ENCODE results near the gene HEPACAM. TPM values are rescaled to one million over a fixed set of nuclear protein-coding genes. Genes with fewer than 3 reads are reported as not detected.
A peak's percentile ranks its signal among the peaks of the same experiment; 100 is the strongest.

HEPACAM gene
- total RNA-seq, 1 experiment from 2014 or later: 0.11 TPM

GRCh38 chr11:124950601-124951330 is 14.9 kb upstream of the HEPACAM start:
- Histone ChIP-seq H3K79me2 (ENCODE audit: low read length) (peaks cover 13% of the 10 kb centered on the region), H3K27ac (ENCODE audit: low read length) (no peak overlapping the region), H3K27me3 (ENCODE audit: low read length) (no peaks in the 10 kb centered on the region), H3K9me2 (replicated peaks; ENCODE audit: low read length) (no peaks in the 10 kb centered on the region), H3K4me2 (ENCODE audit: low read length) (no peak overlapping the region), H3K4me1 (ENCODE audit: insufficient read depth, low read length) (peaks cover 27% of the 10 kb centered on the region), H2AFZ (ENCODE audit: low read length) (no peak overlapping the region), H3K9ac (ENCODE audit: low read length) (no peak overlapping the region), H3K36me3 (ENCODE audit: low read depth, low read length) (no peaks in the 10 kb centered on the region), H3K4me3 (ENCODE audit: low read length) (no peak overlapping the region), H3F3A (ENCODE audit: low read length, unreplicated experiment) (no peaks in the 10 kb centered on the region), H3K9me3 (ENCODE audit: low read length) (no peaks in the 10 kb centered on the region), H4K20me1 (ENCODE audit: low read length) (no peaks in the 10 kb centered on the region)
- no TSS peak for BruUV-seq (replicated peaks)
- ChIA-PET CTCF (no interaction called here), POLR2A (ENCODE audit: unreplicated experiment) (no interaction called here)
- ATAC-seq: no peak
- no peak for DNase-seq
- intact Hi-C loops (cut with micrococcal nuclease): loop anchor here (5.0 kb wide), 1 partner anchor 328 kb away; the partner anchor contains the start of gene TBRG1
- no peak for TF ChIP-seq CTCF (conservative IDR thresholded peaks at IDR 0.05; ENCODE audit: low read depth, low read length)
- TF ChIP-seq EZH2 (IDR thresholded peaks at IDR 0.05; ENCODE audit: low read length, unreplicated experiment): no peak
- TF ChIP-seq EZH2phosphoT487 (IDR thresholded peaks at IDR 0.05; ENCODE audit: borderline replicate concordance, low read length): no peak

- CTCF ChIA-PET: no interaction called here
- Histone ChIP-seq H3K4me1 (ENCODE audit: insufficient read depth, low read length) (peaks cover 4% of the 10 kb centered on the region; the same call in 1 of the 2 replicates), H4K20me1 (ENCODE audit: low read length) (no peaks in the 10 kb centered on the region), H3K79me2 (ENCODE audit: low read length) (no peaks in the 10 kb centered on the region), H3K9ac (ENCODE audit: low read length) (no peak overlapping the region), H3K27me3 (ENCODE audit: low read length) (no peaks in the 10 kb centered on the region), H3K9me2 (replicated peaks; ENCODE audit: low read length) (no peaks in the 10 kb centered on the region), H3K4me3 (ENCODE audit: low read length) (no peak overlapping the region), H2AFZ (ENCODE audit: low read length) (no peak overlapping the region), H3K9me3 (ENCODE audit: low read length) (no peaks in the 10 kb centered on the region), H3K27ac (ENCODE audit: low read length) (no peak overlapping the region), H3K36me3 (ENCODE audit: low read depth, low read length) (no peaks in the 10 kb centered on the region), H3F3A (ENCODE audit: low read length, unreplicated experiment) (no peaks in the 10 kb centered on the region), H3K4me2 (ENCODE audit: low read length) (no peak overlapping the region)
- ATAC-seq (peak; percentile 58), DNase-seq (peak; percentile 24)
- POLR2A ChIA-PET (ENCODE audit: unreplicated experiment): no interaction called here
- BruUV-seq (replicated peaks): no TSS peak
- intact Hi-C loops (cut with micrococcal nuclease): no loop called here
- TF ChIP-seq CTCF (conservative IDR thresholded peaks at IDR 0.05; ENCODE audit: low read depth, low read length) (no peak), EZH2phosphoT487 (IDR thresholded peaks at IDR 0.05; ENCODE audit: borderline replicate concordance, low read length) (no peak)
Observed at GRCh38 chr11:124946735-124947141, 10.9 kb upstream of the HEPACAM start.

DNA sequence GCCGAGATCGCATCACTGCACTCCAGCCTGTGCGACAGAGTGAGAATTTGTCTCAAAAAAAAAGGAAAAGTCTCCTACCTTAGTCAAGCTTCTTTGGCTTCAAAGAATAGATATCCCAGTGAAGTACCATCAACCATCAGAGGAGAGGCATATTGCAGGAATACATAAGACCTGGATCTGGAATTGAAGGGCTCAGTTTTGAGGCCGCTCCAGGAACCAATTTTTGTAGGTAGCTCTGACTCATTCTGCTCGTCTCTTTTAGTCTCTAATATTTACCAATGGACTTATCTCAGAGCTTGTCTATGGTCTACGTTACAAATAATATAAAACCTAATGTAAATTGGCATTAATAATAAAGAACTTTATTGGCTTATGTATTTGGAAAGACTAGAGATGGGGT is 10.0 kb upstream of the HEPACAM start:
- H3K9me2 ChIP-seq (replicated peaks; ENCODE audit: low read length): no peaks in the 10 kb centered on the region
- H3K9me3 ChIP-seq (ENCODE audit: low read length): no peaks in the 10 kb centered on the region
- TF ChIP-seq EZH2 (IDR thresholded peaks at IDR 0.05; ENCODE audit: low read length, unreplicated experiment): no peak
- TF ChIP-seq EZH2phosphoT487 (IDR thresholded peaks at IDR 0.05; ENCODE audit: borderline replicate concordance, low read length): no peak
- TF ChIP-seq CTCF (conservative IDR thresholded peaks at IDR 0.05; ENCODE audit: low read depth, low read length): no peak
- no peaks in the 10 kb centered on the region for H4K20me1 ChIP-seq (ENCODE audit: low read length)
- no peaks in the 10 kb centered on the region for H3K79me2 ChIP-seq (ENCODE audit: low read length)
- H3K36me3 ChIP-seq (ENCODE audit: low read depth, low read length): no peaks in the 10 kb centered on the region
- ChIA-PET POLR2A (ENCODE audit: unreplicated experiment) (no interaction called here), CTCF (no interaction called here)
- H3K27ac ChIP-seq (ENCODE audit: low read length): no peak overlapping the region
- peaks cover 4% of the 10 kb centered on the region; the same call in 1 of the 2 replicates for H3K4me1 ChIP-seq (ENCODE audit: insufficient read depth, low read length)
- H3K27me3 ChIP-seq (ENCODE audit: low read length): no peaks in the 10 kb centered on the region
- no peak overlapping the region for H3K4me2 ChIP-seq (ENCODE audit: low read length)
- H3K9ac ChIP-seq (ENCODE audit: low read length): no peak overlapping the region
- H3F3A ChIP-seq (ENCODE audit: low read length, unreplicated experiment): no peaks in the 10 kb centered on the region
- no peak for DNase-seq
- ATAC-seq: peak; percentile 51; the same call in 1 of the 2 replicates
- no peak overlapping the region for H2AFZ ChIP-seq (ENCODE audit: low read length)
- intact Hi-C loops (cut with micrococcal nuclease): no loop called here
- BruUV-seq (replicated peaks): no TSS peak
- H3K4me3 ChIP-seq (ENCODE audit: low read length): no peak overlapping the region

Measured in PC-3 (cell line).